IMR-90 (cell line): Measurements from ENCODE around the gene HSF2BP. TPM values are rescaled to one million over a fixed set of nuclear protein-coding genes. Genes with fewer than 3 reads are reported as not detected.

Experiments
- ATAC-seq: fragments of 200-7000 bp; cut with Tn5 transposase; 2 replicates; pipeline ENCODE4 v1.9.1; 2020; ENCODE audit warnings: low read depth, mild to moderate bottlenecking, moderate library complexity
- BruUV-seq: library from RNA; stranded (reverse); fragments of 400-500 nt; replicated peaks from 2 replicates; lab custom pipeline; 2021; lab: Mats Ljungman, UMichigan
- CTCF ChIA-PET: fragments of 300-600 bp; formaldehyde crosslinking; extraction: SDS; loops from one replicate; lab custom pipeline; 2021; ENCODE audit warnings: antibody characterized with exemption; lab: Yijun Ruan, JAX
- POLR2A ChIA-PET: fragments of 300-600 bp; sonication (Branson Sonifier 250); formaldehyde crosslinking; loops from one replicate; lab custom pipeline; 2022; ENCODE audit warnings: antibody characterized with exemption; ENCODE audit not compliant: unreplicated experiment; lab: Charles Lee
- DNase-seq: peaks from one replicate; pipeline ENCODE4 v3.0.0; 2013
- H2AFZ ChIP-seq: replicated peaks from 2 replicates; pipeline ENCODE3; 2013; ENCODE audit warnings: low read length, mild to moderate bottlenecking; ENCODE audit not compliant: poor library complexity
- H2AK5ac ChIP-seq: 2 replicates; pipeline ENCODE4 v1.6.1; 2013; ENCODE audit warnings: low read depth, low read length, inconsistent platforms
- H2AK9ac ChIP-seq: replicated peaks from 2 replicates; pipeline ENCODE3; 2013; ENCODE audit warnings: mild to moderate bottlenecking, low read depth, low read length, moderate library complexity; ENCODE audit not compliant: poor library complexity
- H2BK120ac ChIP-seq: 2 replicates; pipeline ENCODE4 v1.6.1; 2013; ENCODE audit warnings: low read depth, low read length, inconsistent platforms
- H2BK15ac ChIP-seq: 3 replicates; pipeline ENCODE4 v1.6.1; 2013; ENCODE audit warnings: low read depth, low read length, inconsistent platforms
- H2BK20ac ChIP-seq: 2 replicates; pipeline ENCODE4 v1.6.1; 2013; ENCODE audit warnings: low read depth, mild to moderate bottlenecking, inconsistent platforms, low read length, moderate library complexity
- H2BK5ac ChIP-seq: 2 replicates; pipeline ENCODE4 v1.6.1; 2013; ENCODE audit warnings: mild to moderate bottlenecking, low read depth, low read length, inconsistent platforms; ENCODE audit not compliant: poor library complexity, severe bottlenecking
- H3K14ac ChIP-seq: replicated peaks from 2 replicates; pipeline ENCODE4 v1.6.1; 2013; ENCODE audit warnings: low read depth, low read length, inconsistent platforms
- H3K18ac ChIP-seq: 2 replicates; pipeline ENCODE4 v1.6.1; 2013; ENCODE audit warnings: low read depth, low read length, control low read depth
- H3K23ac ChIP-seq: 2 replicates; pipeline ENCODE4 v1.6.1; 2013; ENCODE audit warnings: low read depth, low read length, inconsistent platforms
- H3K27ac ChIP-seq: 2 replicates; pipeline ENCODE4 v1.5.1; 2013; ENCODE audit warnings: mild to moderate bottlenecking, control low read depth, low read length; ENCODE audit not compliant: insufficient read depth
- H3K27me3 ChIP-seq: 2 replicates; pipeline ENCODE4 v1.6.1; 2013; ENCODE audit warnings: low read length; ENCODE audit not compliant: control insufficient read depth, insufficient read depth
- H3K36me3 ChIP-seq: 2 replicates; pipeline ENCODE4 v1.6.1; 2013; ENCODE audit warnings: low read length, mixed read lengths; ENCODE audit not compliant: control insufficient read depth, insufficient read depth
- H3K4ac ChIP-seq: 2 replicates; pipeline ENCODE4 v1.6.1; 2013; ENCODE audit warnings: low read depth, low read length, inconsistent platforms
- H3K4me1 ChIP-seq: 2 replicates; pipeline ENCODE4 v1.6.1; 2013; ENCODE audit warnings: low read length, mixed read lengths; ENCODE audit not compliant: control insufficient read depth, insufficient read depth
- H3K4me2 ChIP-seq: 2 replicates; pipeline ENCODE4 v1.6.1; 2013; ENCODE audit warnings: low read depth, mild to moderate bottlenecking, control low read depth, low read length, moderate library complexity
- H3K4me3 ChIP-seq: 2 replicates; pipeline ENCODE4 v1.5.1; 2013; ENCODE audit warnings: low read depth, mild to moderate bottlenecking, control low read depth, low read length, moderate library complexity; ENCODE audit not compliant: insufficient read depth
- H3K56ac ChIP-seq: 2 replicates; pipeline ENCODE4 v1.6.1; 2013; ENCODE audit warnings: low read length, inconsistent platforms; ENCODE audit not compliant: insufficient read depth; ENCODE audit errors: extremely low read depth
- H3K79me1 ChIP-seq, 2 experiments: 2 replicates each; pipeline ENCODE4 v1.6.1; 2013; ENCODE audit warnings: low read length in 2 of 2, inconsistent platforms in 1 of 2, low read depth in 1 of 2
- H3K9ac ChIP-seq: 2 replicates; pipeline ENCODE4 v1.6.1; 2013; ENCODE audit warnings: low read depth, low read length, control low read depth
- H3K9me1 ChIP-seq: 2 replicates; pipeline ENCODE4 v1.6.1; 2013; ENCODE audit warnings: low read length, inconsistent platforms; ENCODE audit not compliant: insufficient read depth
- H3K9me3 ChIP-seq: 2 replicates; pipeline ENCODE4 v1.6.1; 2013; ENCODE audit warnings: low read length; ENCODE audit not compliant: control insufficient read depth, insufficient read depth
- H4K20me1 ChIP-seq: 2 replicates; pipeline ENCODE4 v1.6.1; 2013; ENCODE audit warnings: low read length, inconsistent platforms; ENCODE audit not compliant: insufficient read depth
- H4K5ac ChIP-seq: 2 replicates; pipeline ENCODE4 v1.6.1; 2013; ENCODE audit warnings: mild to moderate bottlenecking, low read depth, low read length, control low read depth
- H4K8ac ChIP-seq, 2 experiments: 2 replicates each; pipeline ENCODE4 v1.6.1; 2013; ENCODE audit warnings: low read depth in 2 of 2, low read length in 2 of 2, control low read depth in 1 of 2, inconsistent platforms in 1 of 2
- H4K91ac ChIP-seq: 2 replicates; pipeline ENCODE4 v1.6.1; 2013; ENCODE audit warnings: low read depth, low read length, inconsistent platforms; ENCODE audit not compliant: insufficient read depth
- CHD1 ChIP-seq: IDR thresholded peaks from 2 replicates; pipeline ENCODE4 v1.6.1; 2012; ENCODE audit warnings: low read depth, low read length, improper control_type of control experiment
- MXI1 ChIP-seq: IDR thresholded peaks from 2 replicates; pipeline ENCODE4 v1.6.1; 2012; ENCODE audit warnings: low read depth, mild to moderate bottlenecking, low read length, moderate library complexity, borderline replicate concordance
- WGBS, 2 experiments: methylation state at CpG; one replicate each; pipeline versions ENCODE4 v1.1.5 to v1.1.7; 2013; ENCODE audit warnings: missing lambda C conversion rate in 2 of 2; ENCODE audit not compliant: insufficient read length in 1 of 2; ENCODE audit errors: extremely low coverage in 2 of 2; 5-methylcytosine and 5-hydroxymethylcytosine counted together
- dilution Hi-C: fragments of 300-500 bp; cut with HindIII; formaldehyde crosslinking; loops from one replicate; pipeline ENCODE4 v1.14.3; 2018; ENCODE audit warnings: low sequenced_read_pairs; ENCODE audit not compliant: unreplicated experiment
- in situ Hi-C: fragments of 300-500 bp; cut with MboI; formaldehyde crosslinking; loops from 3 replicates; pipeline ENCODE4 v1.14.3; 2019; ENCODE audit warnings: low sequenced_read_pairs, inconsistent platforms, mixed read lengths
- intact Hi-C: fragments of 100-400 bp; cut with micrococcal nuclease; formaldehyde crosslinking; loops from 2 replicates; pipeline ENCODE4 v1.10.0; 2022
- polyA plus RNA-seq, 3 experiments: library from polyadenylated mRNA; depleted of rRNA; stranded (reverse); fragments of >200 nt; gene quantifications; 2 replicates each; pipeline ENCODE4 v1.2.3, GENCODE V29; 2012; ENCODE audit warnings: low replicate concordance in 1 of 3
- total RNA-seq: library from RNA; depleted of rRNA; stranded (reverse); fragments of >200 nt; gene quantifications from 2 replicates; pipeline ENCODE4 v1.2.3, GENCODE V29; 2012

The HSF2BP gene
- total and polyA plus RNA-seq, 2 of the 4 experiments (the other 2 are of a cell fraction) = 0.87 to 0.90 TPM

DNA sequence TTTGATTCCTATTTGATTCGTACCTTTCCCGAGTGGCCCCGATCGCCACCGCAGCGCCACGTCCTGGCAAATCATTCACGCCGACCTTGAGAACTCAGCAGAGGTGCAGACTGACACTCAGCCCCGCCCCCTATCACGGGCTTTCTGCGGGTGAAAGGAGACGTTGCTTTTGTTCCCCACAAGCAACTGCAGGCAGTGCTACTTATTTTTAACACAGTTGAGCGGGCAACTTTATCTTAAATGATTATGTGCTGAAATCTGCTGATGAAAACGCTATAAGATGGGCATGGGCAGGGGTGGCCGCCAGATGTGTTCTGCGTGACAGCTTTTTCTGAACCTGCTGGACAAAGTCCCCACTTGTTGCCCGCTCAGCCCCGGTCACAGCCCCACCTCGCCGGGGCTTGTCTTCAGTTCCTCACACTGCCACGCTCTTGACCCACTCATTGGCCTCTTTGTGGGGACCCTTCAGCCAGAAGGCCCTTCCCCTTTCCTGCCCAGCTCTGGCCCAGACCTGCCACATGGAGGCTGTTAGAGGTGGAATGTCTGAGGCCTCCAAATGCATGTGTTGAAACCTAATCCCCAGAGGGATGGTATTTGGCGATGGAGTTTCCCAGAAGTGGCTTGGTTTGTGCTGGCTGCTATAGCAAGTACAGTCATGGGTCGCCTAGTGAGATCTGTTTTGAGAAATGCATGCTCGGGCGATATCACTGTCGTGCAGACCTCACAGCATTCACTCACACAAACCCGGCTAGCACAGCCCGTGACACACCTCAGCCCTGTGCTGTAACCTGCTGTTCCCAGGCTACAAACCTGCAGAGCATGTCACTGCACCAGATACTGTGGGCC is 44.0 kb upstream of the HSF2BP start:
- H3K27ac ChIP-seq = no peak overlapping the region
- peak; percentile 68 for DNase-seq
- no peak overlapping the region; the same call in 1 of the 2 replicates for H4K5ac ChIP-seq
- H3K9me3 ChIP-seq = no peaks in the 10 kb centered on the region
- H3K14ac ChIP-seq = no peak overlapping the region
- ChIA-PET CTCF (no interaction called here), POLR2A (no interaction called here)
- WGBS, 2 experiments = 43% methylated on average over 9 of the region's 29 CpGs; no CpG with 5 or more reads in 1 of the 2 experiments
- H3K79me1 ChIP-seq = no peaks in the 10 kb centered on the region
- no peak overlapping the region for H2AK5ac ChIP-seq
- H2BK15ac ChIP-seq = no peak overlapping the region
- 0 out of 2 replicates have a peak overlapping the region, but pooled peaks have one; percentile 21 for H3K18ac ChIP-seq
- no peak overlapping the region for H3K23ac ChIP-seq
- no peak overlapping the region for H3K4me3 ChIP-seq
- peak overlapping the region; percentile 69 for H2AK9ac ChIP-seq
- H4K20me1 ChIP-seq = no peaks in the 10 kb centered on the region
- intact Hi-C loops (no loop called here), dilution Hi-C loops (no loop called here), in situ Hi-C loops (no loop called here)
- TF ChIP-seq MXI1 = peak; percentile 53; the same call in 1 of the 2 replicates
- no peak for TF ChIP-seq CHD1
- no peaks in the 10 kb centered on the region; the same call in 1 of the 2 replicates for H3K27me3 ChIP-seq
- peak overlapping the region; percentile 65 for H2AFZ ChIP-seq
- no peaks in the 10 kb centered on the region for H3K9me1 ChIP-seq
- no TSS peak for BruUV-seq
- no peak overlapping the region for H4K91ac ChIP-seq
- H2BK120ac ChIP-seq = no peak overlapping the region
- ATAC-seq = peak; percentile 80
- H3K56ac ChIP-seq = no peak overlapping the region
- H3K4me1 ChIP-seq = peaks cover 5% of the 10 kb centered on the region; the same call in 1 of the 2 replicates
- no peak overlapping the region for H3K4me2 ChIP-seq
- no peak overlapping the region for H2BK5ac ChIP-seq
- no peaks in the 10 kb centered on the region for H3K36me3 ChIP-seq
- no peak overlapping the region for H2BK20ac ChIP-seq
- no peak overlapping the region for H3K9ac ChIP-seq
- H4K8ac ChIP-seq = no peak overlapping the region
- no peak overlapping the region for H3K4ac ChIP-seq
